ENCODE results near the gene ID2. TPM values are rescaled to one million over a fixed set of nuclear protein-coding genes. Genes with fewer than 3 reads are reported as not detected.

Gene ID2
- total and polyA plus RNA-seq, 10 of the 15 experiments (the other 5 are each of a cell fraction or from before 2014, with no cell fraction given): 39.0 to 613 (median 73.6) TPM

- no peaks in the 10 kb centered on the region for H4K20me1 ChIP-seq (ENCODE audit: control insufficient read depth, insufficient read depth)
- no peak overlapping the region for H3K4me3 ChIP-seq
- ChIA-PET CTCF (interaction anchor here (1.1 kb wide), 1 partner anchor 8 kb away, joined by 3 read pairs; the partner anchor contains the start of gene ID2), SMC1A (ENCODE audit: uncharacterized antibody, unreplicated experiment) (no interaction called here), RAD21 (ENCODE audit: unreplicated experiment) (no interaction called here), POLR2A (interaction anchor here (0.6 kb wide), 1 partner anchor 75 kb away, joined by 4 read pairs; no protein-coding TSS in a partner anchor)
- H3K27me3 ChIP-seq (replicated peaks in 1 of 2; ENCODE audit: control insufficient read depth in 2 of 2, insufficient read depth in 2 of 2, low read length in 1 of 2): peaks cover 0 to 13% of the 10 kb centered on the region in 2 experiments; a peak in 3 of 4 replicates
- intact Hi-C loops (cut with micrococcal nuclease; ENCODE audit: unreplicated experiment) (no loop called here), in situ Hi-C loops (cut with MboI) (no loop called here)
- no peak overlapping the region for H2AFZ ChIP-seq (ENCODE audit: control insufficient read depth, low read depth, low read length)
- no peak overlapping the region for H3K4me2 ChIP-seq (ENCODE audit: control insufficient read depth, insufficient read depth)
- H3K79me2 ChIP-seq (ENCODE audit: control insufficient read depth, insufficient read depth, low read length): no peaks in the 10 kb centered on the region
- FAIRE-seq: no peak
- 12% methylated on average over 3 of the region's 3 CpGs for WGBS (ENCODE audit: insufficient coverage, insufficient replicate concordance, low lambda C conversion rate, missing lambda C conversion rate)
- TF ChIP-seq NR2C1 (IDR thresholded peaks at IDR 0.05) (no peak), NFYA (IDR thresholded peaks at IDR 0.05; ENCODE audit: borderline replicate concordance, low read depth, low read length) (no peak), TCF7 (IDR thresholded peaks at IDR 0.05; ENCODE audit: borderline replicate concordance) (no peak), SMAD1 (IDR thresholded peaks at IDR 0.05; ENCODE audit: low read depth, partially characterized antibody) (no peak), MYB (IDR thresholded peaks at IDR 0.05; ENCODE audit: borderline replicate concordance, low read depth, low read length) (no peak)
- TF ChIP-seq, protein P1, sequence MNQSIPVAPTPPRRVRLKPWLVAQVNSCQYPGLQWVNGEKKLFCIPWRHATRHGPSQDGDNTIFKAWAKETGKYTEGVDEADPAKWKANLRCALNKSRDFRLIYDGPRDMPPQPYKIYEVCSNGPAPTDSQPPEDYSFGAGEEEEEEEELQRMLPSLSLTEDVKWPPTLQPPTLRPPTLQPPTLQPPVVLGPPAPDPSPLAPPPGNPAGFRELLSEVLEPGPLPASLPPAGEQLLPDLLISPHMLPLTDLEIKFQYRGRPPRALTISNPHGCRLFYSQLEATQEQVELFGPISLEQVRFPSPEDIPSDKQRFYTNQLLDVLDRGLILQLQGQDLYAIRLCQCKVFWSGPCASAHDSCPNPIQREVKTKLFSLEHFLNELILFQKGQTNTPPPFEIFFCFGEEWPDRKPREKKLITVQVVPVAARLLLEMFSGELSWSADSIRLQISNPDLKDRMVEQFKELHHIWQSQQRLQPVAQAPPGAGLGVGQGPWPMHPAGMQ (IDR thresholded peaks at IDR 0.05; ENCODE audit: borderline replicate concordance): no peak
- no peak overlapping the region for H3K9ac ChIP-seq (ENCODE audit: control insufficient read depth, insufficient read depth, low read length)
- ATAC-seq: no peak
- peaks cover 6% of the 10 kb centered on the region; the same call in 1 of the 2 replicates for H3K4me1 ChIP-seq (ENCODE audit: control insufficient read depth, insufficient read depth, low read length)
- no peak overlapping the region for H3K27ac ChIP-seq (ENCODE audit: control insufficient read depth, insufficient read depth)
- no peak for DNase-seq (ENCODE audit: low read depth, low spot score)
- no TSS peak for BruUV-seq (replicated peaks)
- H3K36me3 ChIP-seq (ENCODE audit: control insufficient read depth in 2 of 2, insufficient read depth in 2 of 2, low read length in 1 of 2): no peaks in the 10 kb centered on the region
- H3K9me3 ChIP-seq (replicated peaks; ENCODE audit: control insufficient read depth, insufficient read depth, low read length): peaks cover 23% of the 10 kb centered on the region; the same call in 2 of the 3 replicates
These were observed 8.5 kb upstream of the ID2 start for GRCh38 chr2:8673381-8673780.

Measured in GM12878 (cell line).